Kidney epithelial cell (primary cell): ENCODE measurements around the gene IKZF3. TPM values are rescaled to one million over a fixed set of nuclear protein-coding genes. Genes with fewer than 3 reads are reported as not detected.

Source experiments
- DNase-seq: peaks from one replicate; pipeline ENCODE4 v3.0.0-alpha.2; 2010; ENCODE audit warnings: low read depth
- H3K27me3 ChIP-seq: 2 replicates; pipeline ENCODE4 v1.6.0; 2011; ENCODE audit warnings: low read length; ENCODE audit not compliant: control insufficient read depth, insufficient read depth
- H3K36me3 ChIP-seq: 2 replicates; pipeline ENCODE4 v1.5.1; 2011; ENCODE audit warnings: low read length; ENCODE audit not compliant: control insufficient read depth, insufficient read depth
- H3K4me3 ChIP-seq: 2 replicates; pipeline ENCODE4 v1.5.1; 2011; ENCODE audit warnings: low read depth, mild to moderate bottlenecking, control low read depth, low read length
- total RNA-seq: library from RNA; depleted of rRNA; stranded (reverse); fragments of >200 nt; gene quantifications from 2 replicates; pipeline ENCODE4 v1.2.3, GENCODE V29; 2015
- TF ChIP-seq, protein P1 (sequence below): IDR thresholded peaks from 2 replicates; pipeline ENCODE4 v1.5.1; 2011; ENCODE audit warnings: mild to moderate bottlenecking, moderate library complexity, low read length, control low read depth, inconsistent platforms; ENCODE audit not compliant: insufficient read depth, poor library complexity, severe bottlenecking

Gene IKZF3
- total RNA-seq, 1 donor from 2014 or later, result 0.17 TPM

DNA sequence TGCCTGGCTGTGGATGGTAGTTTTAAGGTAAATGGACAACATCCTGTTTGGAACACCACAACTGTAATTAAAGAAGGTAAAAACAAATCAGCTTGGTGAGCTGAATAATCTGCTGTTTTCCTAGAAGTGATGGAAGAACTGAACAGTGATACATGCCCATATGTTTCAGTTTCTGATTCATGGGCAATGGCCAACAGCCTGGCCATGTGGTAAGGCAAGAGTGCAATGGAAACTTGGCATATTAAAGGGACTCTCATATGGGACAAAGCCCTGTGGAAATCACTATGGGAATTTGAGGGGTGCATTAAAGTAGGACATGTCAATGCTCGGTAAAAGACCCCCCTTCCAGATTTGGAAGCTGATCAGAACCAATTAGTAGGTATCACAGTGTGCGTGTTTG is 37.8 kb downstream of the IKZF3 start:
- no peaks in the 10 kb centered on the region for H3K36me3 ChIP-seq
- no peak overlapping the region for H3K4me3 ChIP-seq
- no peaks in the 10 kb centered on the region for H3K27me3 ChIP-seq
- TF ChIP-seq, protein P1, sequence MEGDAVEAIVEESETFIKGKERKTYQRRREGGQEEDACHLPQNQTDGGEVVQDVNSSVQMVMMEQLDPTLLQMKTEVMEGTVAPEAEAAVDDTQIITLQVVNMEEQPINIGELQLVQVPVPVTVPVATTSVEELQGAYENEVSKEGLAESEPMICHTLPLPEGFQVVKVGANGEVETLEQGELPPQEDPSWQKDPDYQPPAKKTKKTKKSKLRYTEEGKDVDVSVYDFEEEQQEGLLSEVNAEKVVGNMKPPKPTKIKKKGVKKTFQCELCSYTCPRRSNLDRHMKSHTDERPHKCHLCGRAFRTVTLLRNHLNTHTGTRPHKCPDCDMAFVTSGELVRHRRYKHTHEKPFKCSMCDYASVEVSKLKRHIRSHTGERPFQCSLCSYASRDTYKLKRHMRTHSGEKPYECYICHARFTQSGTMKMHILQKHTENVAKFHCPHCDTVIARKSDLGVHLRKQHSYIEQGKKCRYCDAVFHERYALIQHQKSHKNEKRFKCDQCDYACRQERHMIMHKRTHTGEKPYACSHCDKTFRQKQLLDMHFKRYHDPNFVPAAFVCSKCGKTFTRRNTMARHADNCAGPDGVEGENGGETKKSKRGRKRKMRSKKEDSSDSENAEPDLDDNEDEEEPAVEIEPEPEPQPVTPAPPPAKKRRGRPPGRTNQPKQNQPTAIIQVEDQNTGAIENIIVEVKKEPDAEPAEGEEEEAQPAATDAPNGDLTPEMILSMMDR, result no peak
- DNase-seq, result no peak

DNA sequence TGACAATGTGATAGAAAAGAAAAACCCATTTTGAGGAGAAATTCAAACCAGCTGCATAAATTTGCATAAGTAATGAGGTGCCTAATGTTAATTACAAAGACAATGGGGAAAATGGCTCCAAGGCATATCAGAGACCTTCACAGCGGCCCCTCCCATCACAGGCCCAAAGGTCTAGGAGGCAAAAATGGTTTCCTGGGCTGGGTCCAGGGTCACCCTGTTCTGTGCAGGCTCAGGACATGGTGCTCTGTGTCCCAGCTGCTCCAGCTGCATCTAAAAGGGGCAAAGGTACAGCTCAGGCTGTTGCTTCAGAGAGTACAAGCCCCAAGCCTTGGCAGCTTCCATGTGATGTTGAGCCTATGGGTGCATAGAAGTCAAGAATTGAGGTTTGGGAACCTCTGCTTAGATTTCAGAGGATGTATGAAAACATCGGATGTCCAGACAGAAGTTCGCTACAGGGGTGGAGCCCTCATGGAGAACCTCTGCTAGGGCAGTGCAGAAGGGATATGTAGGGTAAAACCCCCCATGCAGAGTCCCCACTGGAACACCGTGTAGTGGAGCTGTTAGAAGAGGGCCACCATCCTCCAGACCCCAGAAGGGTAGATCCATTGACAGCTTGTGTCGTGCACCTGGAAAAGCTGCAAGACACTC is 40.6 kb downstream of the IKZF3 start:
- TF ChIP-seq, protein P1, result no peak

DNA sequence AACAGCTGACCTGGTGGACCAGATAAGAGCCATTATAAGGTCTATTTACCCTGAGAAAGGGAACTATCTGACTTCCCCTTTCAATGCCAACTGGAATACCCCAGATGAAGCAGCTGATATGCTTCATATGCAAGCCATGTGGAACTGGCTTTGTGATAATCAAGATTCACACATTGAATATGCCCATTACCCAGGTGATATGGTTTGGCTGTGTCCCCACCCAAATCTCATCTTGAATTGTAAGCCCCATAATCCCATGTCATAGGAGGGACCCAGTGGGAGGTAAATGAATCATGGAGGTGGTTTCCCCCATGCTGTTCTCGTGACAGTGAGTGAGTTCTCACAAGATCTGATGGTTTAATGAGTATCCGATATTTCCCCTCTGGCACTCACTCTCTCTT is 42.1 kb downstream of the IKZF3 start:
- DNase-seq, result no peak
- H3K4me3 ChIP-seq, result no peak overlapping the region
- H3K36me3 ChIP-seq, result no peaks in the 10 kb centered on the region
- TF ChIP-seq, protein P1, result no peak
- no peaks in the 10 kb centered on the region for H3K27me3 ChIP-seq

More for the DNA sequence above, 40.6 kb downstream of the IKZF3 start:
- no peaks in the 10 kb centered on the region for H3K36me3 ChIP-seq
- DNase-seq, result no peak
- no peak overlapping the region for H3K4me3 ChIP-seq
- H3K27me3 ChIP-seq, result no peaks in the 10 kb centered on the region

DNA sequence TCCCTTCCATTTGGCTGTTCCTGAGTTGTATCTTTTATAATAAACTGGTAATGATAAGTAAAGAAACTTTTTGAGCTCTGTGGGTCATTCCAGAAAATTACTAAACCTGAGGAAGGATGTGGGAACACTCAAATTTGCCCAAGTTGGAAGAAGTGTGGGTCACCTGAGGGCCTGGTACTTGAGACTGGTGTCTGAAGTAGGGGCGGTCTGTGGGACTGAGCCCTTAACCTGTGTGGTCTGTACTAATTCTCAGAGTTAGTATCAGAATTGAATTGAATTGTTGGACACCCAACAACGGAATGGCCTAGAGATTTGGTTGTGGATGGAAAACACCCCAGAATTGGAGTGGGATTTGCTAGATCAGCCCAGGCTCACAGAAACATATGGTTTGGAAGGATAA is 43.1 kb downstream of the IKZF3 start:
- no peak for DNase-seq
- H3K4me3 ChIP-seq, result no peak overlapping the region
- H3K27me3 ChIP-seq, result no peaks in the 10 kb centered on the region
- H3K36me3 ChIP-seq, result no peaks in the 10 kb centered on the region
- TF ChIP-seq, protein P1, result no peak

DNA sequence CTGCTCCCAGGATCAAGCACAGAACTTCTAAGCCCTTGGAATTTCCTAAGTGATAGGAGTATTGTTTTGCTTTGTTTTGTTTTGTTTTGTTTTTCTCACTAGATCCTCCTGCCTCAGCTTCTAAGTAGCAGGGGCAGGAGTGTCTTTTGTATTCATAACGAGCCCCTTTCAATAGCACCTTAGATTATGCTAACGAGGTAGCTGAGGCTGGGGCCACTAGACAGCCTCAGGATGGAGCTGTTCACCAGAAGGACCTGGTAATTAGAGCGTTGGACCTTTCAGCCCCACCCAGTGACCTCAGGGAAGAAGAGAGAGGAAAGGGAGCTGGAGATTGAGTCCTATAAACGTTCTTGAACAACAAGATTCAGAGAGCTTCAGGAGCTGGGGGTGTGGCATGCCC is 43.6 kb downstream of the IKZF3 start:
- Histone ChIP-seq H3K4me3 (no peak overlapping the region), H3K36me3 (no peaks in the 10 kb centered on the region), H3K27me3 (no peaks in the 10 kb centered on the region)
- TF ChIP-seq, protein P1, result no peak
- no peak for DNase-seq
